Measurements from ENCODE around the gene PTBP2. TPM values are rescaled to one million over a fixed set of nuclear protein-coding genes. Genes with fewer than 3 reads are reported as not detected.

Gene PTBP2
- total RNA-seq, 1 donor from 2014 or later = 95.9 TPM

- Histone ChIP-seq H3K4me1 (no peaks in the 10 kb centered on the region), H3K4me3 (no peak overlapping the region), H3K27ac (no peak overlapping the region), H3K9me3 (no peaks in the 10 kb centered on the region), H3K27me3 (no peaks in the 10 kb centered on the region), H3K36me3 (no peaks in the 10 kb centered on the region)
- peak in 1 of 3 experiments; percentile 24 for TF ChIP-seq CTCF (IDR thresholded peaks at IDR 0.05)
- DNase-seq (ENCODE audit: low spot score in 2 of 2) = no peak
- intact Hi-C loops (cut with DNase I) = no loop called here
Observed at GRCh38 chr1:96845464-96845863, 123.9 kb downstream of the PTBP2 start.

GRCh38 chr1:96861836-96862235 lies 140.3 kb downstream of the PTBP2 start:
- no peaks in the 10 kb centered on the region for H3K27me3 ChIP-seq
- DNase-seq (ENCODE audit: low spot score in 2 of 2) = no peak

GRCh38 chr1:96863449-96863848 lies 141.9 kb downstream of the PTBP2 start:
- no peak for TF ChIP-seq CTCF (IDR thresholded peaks at IDR 0.05)
- Histone ChIP-seq H3K4me3 (no peak overlapping the region), H3K4me1 (no peaks in the 10 kb centered on the region), H3K9me3 (peaks cover 4% of the 10 kb centered on the region in 2 donors), H3K36me3 (no peaks in the 10 kb centered on the region), H3K27ac (no peak overlapping the region), H3K27me3 (no peaks in the 10 kb centered on the region)
- intact Hi-C loops (cut with DNase I) = no loop called here
- no peak for DNase-seq (ENCODE audit: low spot score in 2 of 2)

More at GRCh38 chr1:96861836-96862235, 140.3 kb downstream of the PTBP2 start:
- Histone ChIP-seq H3K9me3 (peaks cover 4% of the 10 kb centered on the region in 2 donors), H3K27ac (no peak overlapping the region), H3K4me1 (no peaks in the 10 kb centered on the region), H3K4me3 (no peak overlapping the region), H3K36me3 (no peaks in the 10 kb centered on the region)
- intact Hi-C loops (cut with DNase I) = no loop called here
- TF ChIP-seq CTCF (IDR thresholded peaks at IDR 0.05) = no peak
